Thoracic aorta (tissue), 2 donors: ENCODE results near the gene LRRFIP1. TPM values are rescaled to one million over a fixed set of nuclear protein-coding genes. Genes with fewer than 3 reads are reported as not detected.
"Not testable (repeated sequence)": the region's sequence is repeated elsewhere in the genome, so short reads cannot be mapped to it uniquely, and the experiment has no call there.

ENCODE experiments used
- ATAC-seq: fragments of 150-250 bp; one replicate; pipeline ENCODE4 v1.8.0; 2017; ENCODE audit warnings: low read depth; ENCODE audit not compliant: insufficient number of reproducible peaks, low FRiP score
- DNase-seq: peaks from one replicate; pipeline ENCODE4 v3.0.0-alpha.2; 2020; ENCODE audit warnings: low spot score
- H3K27ac ChIP-seq, 2 donors: fragments of 200-600 bp; sonication (generic); 1 replicate in 1 of 2; 2 replicates in 1 of 2; pipeline ENCODE4 v1.5.1; 2016; ENCODE audit warnings: mild to moderate bottlenecking in 2 of 2, moderate library complexity in 2 of 2
- H3K27me3 ChIP-seq: fragments of 200-600 bp; sonication (generic); replicated peaks from 2 replicates; pipeline ENCODE4 v1.6.0; 2016; ENCODE audit warnings: mild to moderate bottlenecking; ENCODE audit not compliant: insufficient read depth
- H3K36me3 ChIP-seq: fragments of 200-600 bp; sonication (generic); one replicate; pipeline ENCODE4 v1.5.1; 2016
- H3K4me1 ChIP-seq, 2 donors: fragments of 200-600 bp; sonication (generic); 1 replicate in 1 of 2; 2 replicates in 1 of 2; pipeline versions ENCODE4 v1.5.1 to v1.6.0; 2016; ENCODE audit warnings: low read depth in 2 of 2, mild to moderate bottlenecking in 1 of 2; ENCODE audit not compliant: control insufficient read depth in 1 of 2
- H3K4me3 ChIP-seq: fragments of 200-600 bp; sonication (generic); 2 replicates; pipeline ENCODE4 v1.5.1; 2016; ENCODE audit warnings: mild to moderate bottlenecking
- H3K9me3 ChIP-seq: fragments of 200-600 bp; sonication (generic); 2 replicates; pipeline ENCODE4 v1.5.1; 2016
- total RNA-seq, 2 donors: library from RNA; depleted of rRNA; stranded (reverse); fragments of >200 nt; gene quantifications; one replicate each; pipeline versions ENCODE4 v1.1.0 to v1.2.3, GENCODE V29; 2016
- TF ChIP-seq, protein P1 (sequence below): fragments of 200-600 bp; sonication (generic); IDR thresholded peaks from one replicate; pipeline ENCODE4 v1.5.1; 2019; ENCODE audit warnings: antibody characterized with exemption

Gene LRRFIP1
- total RNA-seq, 2 donors from 2014 or later = 196 to 244 TPM

DNA sequence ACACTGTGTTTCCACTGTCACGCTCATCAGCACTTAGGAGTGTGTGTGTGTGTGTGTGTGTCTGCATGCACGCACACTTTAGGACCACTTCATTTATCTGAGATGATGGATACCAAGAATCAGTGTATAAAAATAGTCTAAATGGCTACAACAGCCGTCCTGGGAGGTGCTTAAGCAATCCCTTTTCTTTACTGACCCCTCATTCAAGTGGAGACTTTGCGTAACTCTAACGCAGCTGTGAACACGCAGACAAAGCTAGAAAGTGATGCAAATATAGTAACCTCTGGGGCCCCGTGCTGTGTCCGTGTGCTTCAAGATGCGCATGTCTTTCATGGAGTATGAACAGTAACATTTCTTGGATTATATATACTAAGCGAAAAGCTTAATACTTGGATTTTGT is 130.8 kb downstream of the LRRFIP1 start:
- Histone ChIP-seq H3K27me3 (no peaks in the 10 kb centered on the region), H3K4me1 (no peaks in the 10 kb centered on the region), H3K9me3 (no peaks in the 10 kb centered on the region), H3K27ac (no peak overlapping the region), H3K36me3 (peaks cover 84% of the 10 kb centered on the region), H3K4me3 (no peak overlapping the region)
- TF ChIP-seq, protein P1, sequence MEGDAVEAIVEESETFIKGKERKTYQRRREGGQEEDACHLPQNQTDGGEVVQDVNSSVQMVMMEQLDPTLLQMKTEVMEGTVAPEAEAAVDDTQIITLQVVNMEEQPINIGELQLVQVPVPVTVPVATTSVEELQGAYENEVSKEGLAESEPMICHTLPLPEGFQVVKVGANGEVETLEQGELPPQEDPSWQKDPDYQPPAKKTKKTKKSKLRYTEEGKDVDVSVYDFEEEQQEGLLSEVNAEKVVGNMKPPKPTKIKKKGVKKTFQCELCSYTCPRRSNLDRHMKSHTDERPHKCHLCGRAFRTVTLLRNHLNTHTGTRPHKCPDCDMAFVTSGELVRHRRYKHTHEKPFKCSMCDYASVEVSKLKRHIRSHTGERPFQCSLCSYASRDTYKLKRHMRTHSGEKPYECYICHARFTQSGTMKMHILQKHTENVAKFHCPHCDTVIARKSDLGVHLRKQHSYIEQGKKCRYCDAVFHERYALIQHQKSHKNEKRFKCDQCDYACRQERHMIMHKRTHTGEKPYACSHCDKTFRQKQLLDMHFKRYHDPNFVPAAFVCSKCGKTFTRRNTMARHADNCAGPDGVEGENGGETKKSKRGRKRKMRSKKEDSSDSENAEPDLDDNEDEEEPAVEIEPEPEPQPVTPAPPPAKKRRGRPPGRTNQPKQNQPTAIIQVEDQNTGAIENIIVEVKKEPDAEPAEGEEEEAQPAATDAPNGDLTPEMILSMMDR = no peak
- ATAC-seq (no peak), DNase-seq (no peak)

DNA sequence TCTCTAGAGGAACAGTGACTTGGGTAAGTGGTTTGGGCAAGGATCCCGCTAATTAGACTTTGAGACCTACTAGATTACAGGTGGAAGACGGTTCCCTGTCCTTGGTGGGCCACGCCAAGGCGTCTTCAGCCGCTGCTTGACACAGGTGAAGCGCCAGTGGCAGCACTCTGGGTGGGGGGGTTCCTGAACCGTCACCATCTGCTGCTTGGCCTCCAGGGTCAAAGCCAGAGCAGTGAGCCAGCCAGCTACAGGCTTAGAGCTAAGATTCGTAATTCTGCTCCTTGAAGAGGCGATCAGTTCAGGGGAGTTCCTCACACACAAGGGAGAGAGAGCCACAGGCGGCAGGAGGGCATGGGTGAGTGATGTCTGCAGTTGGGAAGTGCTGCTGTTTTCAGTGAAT is 131.8 kb downstream of the LRRFIP1 start:
- no peak for ATAC-seq
- DNase-seq = no peak
- no peaks in the 10 kb centered on the region for H3K27me3 ChIP-seq
- TF ChIP-seq, protein P1 = no peak
- no peaks in the 10 kb centered on the region for H3K9me3 ChIP-seq
- H3K27ac ChIP-seq = no peak overlapping the region
- peaks cover 85% of the 10 kb centered on the region for H3K36me3 ChIP-seq
- no peaks in the 10 kb centered on the region for H3K4me1 ChIP-seq
- H3K4me3 ChIP-seq = no peak overlapping the region

DNA sequence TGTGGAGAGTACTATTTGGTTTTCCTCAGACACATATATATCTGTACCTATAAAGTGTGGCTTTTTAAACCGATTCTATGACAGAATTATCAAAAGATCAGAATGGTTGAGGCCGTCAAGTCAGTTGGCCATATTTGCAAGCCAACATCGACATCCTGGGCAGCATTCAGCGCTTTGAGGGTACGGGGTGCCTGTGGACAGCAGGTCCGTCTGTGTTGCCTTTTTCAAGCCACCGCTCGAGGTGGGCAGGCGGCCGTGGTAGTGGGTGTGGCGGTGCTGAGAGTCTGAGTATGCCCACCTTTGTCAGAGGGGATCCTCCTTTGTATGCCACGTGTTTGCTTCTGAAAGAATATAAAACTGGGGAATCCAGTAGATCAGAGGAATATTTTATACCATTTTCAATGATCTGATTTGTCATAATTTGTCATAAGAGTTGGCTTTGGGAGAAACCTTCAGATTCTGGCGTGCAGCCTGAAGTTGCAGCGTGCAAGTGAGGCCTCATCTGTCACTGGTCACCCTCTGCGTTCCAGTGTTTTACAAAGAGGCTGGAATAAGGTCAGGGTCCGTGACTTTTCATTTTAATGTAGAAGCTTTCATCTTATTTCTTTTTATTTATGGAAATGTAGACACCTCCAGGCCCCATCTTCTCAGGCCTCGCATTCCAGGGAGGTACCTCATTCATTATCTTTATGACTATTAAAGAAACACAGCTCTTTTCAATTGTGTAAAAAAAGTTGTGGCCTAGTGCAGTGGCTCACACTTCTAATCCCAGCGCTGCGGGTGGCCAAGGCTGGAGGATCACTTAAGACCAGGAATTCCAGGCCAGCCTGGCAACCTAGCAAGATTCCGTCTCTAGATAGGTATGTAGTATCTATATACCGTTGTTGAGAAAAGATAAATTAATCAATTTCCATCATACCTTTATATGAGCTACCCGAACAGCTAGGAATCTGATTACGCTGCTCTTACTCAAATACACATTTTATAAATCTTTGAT is 133.4 kb downstream of the LRRFIP1 start:
- H3K36me3 ChIP-seq = peaks cover 71% of the 10 kb centered on the region
- H3K4me3 ChIP-seq = no peak overlapping the region
- TF ChIP-seq, protein P1 = no peak
- DNase-seq (no peak), ATAC-seq (no peak)
- H3K27me3 ChIP-seq = no peaks in the 10 kb centered on the region
- no peak overlapping the region for H3K27ac ChIP-seq
- H3K9me3 ChIP-seq = no peaks in the 10 kb centered on the region
- H3K4me1 ChIP-seq = peaks cover 1 to 2% of the 10 kb centered on the region in 2 donors

DNA sequence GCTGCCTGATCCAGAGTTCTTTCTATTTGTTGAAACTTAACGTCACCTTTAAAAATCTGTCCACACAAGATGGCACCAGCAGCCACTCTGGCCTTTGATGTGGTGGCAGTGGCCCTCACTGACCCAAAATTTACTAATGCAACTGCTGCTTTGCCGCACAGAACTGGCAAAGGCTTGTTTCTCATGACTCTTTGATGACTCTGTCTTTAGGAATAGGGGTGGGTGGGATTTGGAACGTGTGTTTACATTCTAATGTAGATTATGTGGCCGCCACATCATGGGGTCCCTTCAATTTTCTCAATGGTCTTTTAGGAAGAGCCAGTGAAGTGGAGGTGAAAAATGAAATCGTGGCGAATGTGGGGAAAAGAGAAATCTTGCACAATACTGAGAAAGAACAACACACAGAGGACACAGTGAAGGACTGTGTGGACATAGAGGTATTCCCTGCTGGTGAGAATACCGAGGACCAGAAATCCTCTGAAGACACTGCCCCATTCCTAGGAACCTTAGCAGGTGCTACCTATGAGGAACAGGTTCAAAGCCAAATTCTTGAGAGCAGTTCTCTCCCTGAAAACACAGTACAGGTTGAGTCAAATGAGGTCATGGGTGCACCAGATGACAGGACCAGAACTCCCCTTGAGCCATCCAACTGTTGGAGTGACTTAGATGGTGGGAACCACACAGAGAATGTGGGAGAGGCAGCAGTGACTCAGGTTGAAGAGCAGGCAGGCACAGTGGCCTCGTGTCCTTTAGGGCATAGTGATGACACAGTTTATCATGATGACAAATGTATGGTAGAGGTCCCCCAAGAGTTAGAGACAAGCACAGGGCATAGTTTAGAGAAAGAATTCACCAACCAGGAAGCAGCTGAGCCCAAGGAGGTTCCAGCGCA is 135.2 kb downstream of the LRRFIP1 start:
- DNase-seq, ATAC-seq, H3K4me3 ChIP-seq, H3K27me3 ChIP-seq, H3K27ac ChIP-seq, H3K9me3 ChIP-seq: not testable (repeated sequence)
- Histone ChIP-seq H3K36me3 (peaks cover 55% of the 10 kb centered on the region), H3K4me1 (peaks cover 5 to 18% of the 10 kb centered on the region in 2 donors)

DNA sequence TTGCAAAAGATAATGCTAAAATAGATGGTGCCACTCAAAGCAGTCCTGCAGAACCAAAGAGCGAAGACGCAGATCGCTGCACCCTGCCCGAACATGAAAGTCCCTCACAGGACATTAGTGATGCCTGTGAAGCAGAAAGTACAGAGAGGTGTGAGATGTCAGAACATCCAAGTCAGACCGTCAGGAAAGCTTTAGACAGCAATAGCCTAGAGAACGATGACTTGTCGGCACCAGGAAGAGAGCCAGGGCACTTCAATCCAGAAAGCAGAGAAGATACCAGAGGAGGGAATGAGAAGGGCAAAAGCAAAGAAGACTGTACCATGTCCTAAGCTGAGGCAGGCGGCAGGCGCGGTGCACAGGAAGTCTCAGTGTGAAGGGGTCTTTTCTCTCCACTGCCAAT is 136.4 kb downstream of the LRRFIP1 start:
- H3K36me3 ChIP-seq = peaks cover 43% of the 10 kb centered on the region
- TF ChIP-seq, protein P1 = no peak
- no peak for DNase-seq
- H3K9me3 ChIP-seq = no peaks in the 10 kb centered on the region
- no peak overlapping the region for H3K27ac ChIP-seq
- no peak overlapping the region for H3K4me3 ChIP-seq
- no peaks in the 10 kb centered on the region for H3K27me3 ChIP-seq
- H3K4me1 ChIP-seq = peaks cover 5 to 19% of the 10 kb centered on the region in 2 donors
- no peak for ATAC-seq

DNA sequence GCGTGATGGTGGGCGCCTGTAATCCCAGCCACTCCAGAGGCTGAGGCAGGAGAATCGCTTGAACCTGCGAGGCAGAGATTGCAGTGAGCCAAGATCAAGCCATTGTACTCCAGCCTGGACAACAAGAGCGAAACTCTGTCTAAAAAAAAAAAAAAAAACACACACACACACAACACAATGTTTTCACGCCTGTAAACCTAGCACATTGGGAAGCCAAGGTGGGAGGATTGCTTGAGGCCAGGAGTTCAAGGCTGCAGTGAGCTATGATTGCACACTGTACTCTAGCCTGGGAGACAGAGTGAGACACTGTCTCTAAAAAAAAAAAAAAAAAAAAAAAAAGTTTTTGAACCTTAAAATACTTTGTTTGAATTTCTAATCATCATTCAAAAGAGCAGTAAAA is 137.7 kb downstream of the LRRFIP1 start:
- DNase-seq, H3K9me3 ChIP-seq, H3K27me3 ChIP-seq, H3K4me3 ChIP-seq, ATAC-seq: not testable (repeated sequence)
- peak overlapping the region in 1 of 2 donors; percentile 35 for H3K27ac ChIP-seq
- peaks cover 30% of the 10 kb centered on the region for H3K36me3 ChIP-seq
- peaks cover 5 to 19% of the 10 kb centered on the region in 2 donors for H3K4me1 ChIP-seq
